K562 (cell line): ENCODE measurements around the gene SERINC5. TPM values are rescaled to one million over a fixed set of nuclear protein-coding genes. Genes with fewer than 3 reads are reported as not detected.

Experiments used
- ATAC-seq: fragments of 200-7000 bp; cut with Tn5 transposase; 3 replicates; pipeline ENCODE4 v1.9.1; 2020; ENCODE audit warnings: moderate library complexity
- BruUV-seq: library from RNA; stranded (reverse); fragments of 400-500 nt; replicated peaks from 2 replicates; lab custom pipeline; 2021; lab: Mats Ljungman, UMichigan
- CTCF ChIA-PET: fragments of 300-600 bp; formaldehyde crosslinking; extraction: SDS; loops from one replicate; lab custom pipeline; 2021; ENCODE audit warnings: low intra/inter-chr PET ratio; lab: Yijun Ruan, JAX
- POLR2A ChIA-PET: fragments of 300-600, 350-650 bp; sonication (Branson Sonifier 250); formaldehyde crosslinking; extraction: SDS; loops from one replicate; lab custom pipeline; 2021; ENCODE audit warnings: antibody characterized with exemption, inconsistent platforms; lab: Yijun Ruan, JAX
- DNase-seq, 4 experiments: peaks; one replicate each; pipeline versions ENCODE4 v3.0.0 to v3.0.0-alpha.2; 2011 to 2018; ENCODE audit warnings: low spot score in 3 of 4, mixed read lengths in 3 of 4; ENCODE audit errors: extremely low read depth in 1 of 4
- FAIRE-seq: peaks from 2 replicates; lab custom pipeline; 2011; peaks lifted over from hg19 to GRCh38; lab: Jason Lieb, UNC
- H2AFZ ChIP-seq: 2 replicates; pipeline ENCODE4 v1.6.0; 2011; ENCODE audit warnings: low read depth, low read length, control low read depth, inconsistent platforms
- H3K27ac ChIP-seq: fragments of 200-600 bp; 3 replicates; pipeline ENCODE4 v1.8.0; 2011; ENCODE audit warnings: low read depth, mild to moderate bottlenecking, control low read depth, inconsistent platforms, low read length, moderate library complexity, mixed read lengths; ENCODE audit errors: extremely low read depth
- H3K27me3 ChIP-seq, 2 experiments: fragments of 300-600 bp in 1 of 2; 2 replicates in 1 of 2; 3 replicates in 1 of 2; pipeline versions ENCODE4 v1.6.0 to v1.8.0; 2011; ENCODE audit warnings: inconsistent platforms in 2 of 2, low read length in 2 of 2, mild to moderate bottlenecking in 1 of 2, mixed read lengths in 1 of 2, moderate library complexity in 1 of 2; ENCODE audit not compliant: control insufficient read depth in 2 of 2, insufficient read depth in 2 of 2
- H3K36me3 ChIP-seq: fragments of 300-600 bp; 3 replicates; pipeline ENCODE4 v1.8.0; 2011; ENCODE audit warnings: mild to moderate bottlenecking, low read length, inconsistent platforms; ENCODE audit not compliant: control insufficient read depth, insufficient read depth
- H3K4me1 ChIP-seq, 2 experiments: fragments of 200-600 bp in 1 of 2; replicated peaks in 1 of 2; 2 replicates in 1 of 2; 3 replicates in 1 of 2; pipeline versions ENCODE4 v1.5.1 to v1.8.0; 2011; ENCODE audit warnings: inconsistent platforms in 2 of 2, low read length in 2 of 2, mild to moderate bottlenecking in 1 of 2, mixed read lengths in 1 of 2, moderate library complexity in 1 of 2; ENCODE audit not compliant: control insufficient read depth in 2 of 2, insufficient read depth in 2 of 2
- H3K4me2 ChIP-seq: 2 replicates; pipeline ENCODE4 v1.6.1; 2011; ENCODE audit warnings: low read length, control low read depth, inconsistent platforms, mixed read lengths; ENCODE audit not compliant: insufficient read depth
- H3K4me3 ChIP-seq: fragments of 200-600 bp; sonication (generic), shearing (Covaris generic); 2 replicates; pipeline ENCODE4 v1.5.1; 2016; ENCODE audit warnings: control low read depth, inconsistent platforms
- H3K79me2 ChIP-seq: fragments of 200-600 bp; 3 replicates; pipeline ENCODE4 v1.8.0; 2011; ENCODE audit warnings: low read length, inconsistent platforms; ENCODE audit not compliant: control insufficient read depth, insufficient read depth
- H3K9ac ChIP-seq, 2 experiments: 2 replicates each; pipeline versions ENCODE4 v1.6.0 to v1.6.1; 2011; ENCODE audit warnings: low read depth in 2 of 2, low read length in 2 of 2, control low read depth in 1 of 2, inconsistent platforms in 1 of 2, mild to moderate bottlenecking in 1 of 2, mixed read lengths in 1 of 2; ENCODE audit not compliant: insufficient read depth in 1 of 2
- H3K9me1 ChIP-seq: one replicate; pipeline ENCODE4 v1.6.0; 2011; ENCODE audit warnings: inconsistent platforms, mild to moderate bottlenecking, low read length, moderate library complexity; ENCODE audit not compliant: control insufficient read depth, insufficient read depth
- H3K9me3 ChIP-seq: replicated peaks from 2 replicates; pipeline ENCODE4 v1.5.1; 2011; ENCODE audit warnings: low read depth, low read length, inconsistent platforms; ENCODE audit not compliant: control insufficient read depth, insufficient read depth
- H4K20me1 ChIP-seq: replicated peaks from 2 replicates; pipeline ENCODE4 v1.6.1; 2011; ENCODE audit warnings: low read length, inconsistent platforms, mixed read lengths; ENCODE audit not compliant: control insufficient read depth, insufficient read depth
- ESRRA ChIP-seq: fragments of 450-650 bp; IDR thresholded peaks from 2 replicates; pipeline ENCODE4 v1.6.1; 2014; ENCODE audit warnings: low read depth, mild to moderate bottlenecking, moderate library complexity, borderline replicate concordance
- KLF10 ChIP-seq: fragments of 250-450 bp; sonication (Bioruptor Pico); IDR thresholded peaks from 2 replicates; pipeline ENCODE4 v1.6.1; 2021; ENCODE audit warnings: matching md5 sums
- SETDB1 ChIP-seq: IDR thresholded peaks from one replicate; pipeline ENCODE4 v1.6.1; 2012; ENCODE audit warnings: low read length, control low read depth, inconsistent platforms
- STAT5B ChIP-seq: fragments of 250-450 bp; sonication (Bioruptor Pico); IDR thresholded peaks from 2 replicates; pipeline ENCODE4 v1.8.0; 2021; ENCODE audit warnings: mild to moderate bottlenecking, inconsistent platforms
- ZNF445 ChIP-seq: fragments of 250-450 bp; sonication (Bioruptor Pico); IDR thresholded peaks from 2 replicates; pipeline ENCODE4 v1.4.0; 2020; ENCODE audit warnings: low read depth, mild to moderate bottlenecking, moderate library complexity
- ZNF583 ChIP-seq: fragments of 250-450 bp; sonication (Bioruptor Pico); IDR thresholded peaks from 2 replicates; pipeline ENCODE4 v1.4.0; 2020
- ZNF780A ChIP-seq: fragments of 250-450 bp; sonication (Bioruptor Pico); IDR thresholded peaks from 2 replicates; pipeline ENCODE4 v1.5.0; 2021; ENCODE audit warnings: mild to moderate bottlenecking
- ZNF79 ChIP-seq: fragments of 250-450 bp; sonication (Bioruptor Pico); IDR thresholded peaks from 2 replicates; pipeline ENCODE4 v1.4.0; 2020; ENCODE audit warnings: low read depth, mild to moderate bottlenecking, moderate library complexity
- WGBS: fragments of 100-300 bp; shearing (Covaris generic); methylation state at CpG from one replicate; pipeline ENCODE4 v1.1.6; 2016; ENCODE audit warnings: low coverage, mixed read lengths; ENCODE audit not compliant: insufficient coverage; ENCODE audit errors: missing lambda C conversion rate; 5-methylcytosine and 5-hydroxymethylcytosine counted together
- in situ Hi-C: fragments of 300-500 bp; cut with MboI; formaldehyde crosslinking; loops from 4 replicates; pipeline ENCODE4 v1.15.0; 2018; ENCODE audit warnings: inconsistent platforms, mixed read lengths
- intact Hi-C: fragments of 100-400 bp; cut with micrococcal nuclease; formaldehyde crosslinking; loops from 2 replicates; pipeline ENCODE4 v1.14.2; 2022
- polyA plus RNA-seq, 8 experiments: library from polyadenylated mRNA; depleted of rRNA in 4 of 8; stranded (reverse) in 5 of 8; unstranded in 3 of 8; fragments of >200 nt; fragmentation: Nextera tagmentation in 2 of 8; fragmentation: Illumina TruSeq in 1 of 8; extraction: Ambion mirVana in 2 of 8; extraction: Trizol in 1 of 8; gene quantifications; 2 replicates each; pipeline versions ENCODE4 v1.2.1 to v1.2.3, GENCODE V29; 2011 to 2014; ENCODE audit warnings: inconsistent platforms in 1 of 8, missing spikeins in 1 of 8
- total RNA-seq, 7 experiments: library from RNA; depleted of rRNA in 6 of 7; stranded (reverse); fragments of >200 nt in 6 of 7; fragmentation: Illumina TruSeq in 2 of 7; extraction: Trizol in 2 of 7; gene quantifications; 2 replicates each; pipeline versions ENCODE4 v1.2.1 to v1.2.3, GENCODE V29; 2011 to 2021; ENCODE audit warnings: low replicate concordance in 1 of 7
- TF ChIP-seq, protein P1 (sequence below): IDR thresholded peaks from 2 replicates; pipeline ENCODE4 v1.6.1; 2011; ENCODE audit warnings: borderline replicate concordance, low read depth, mild to moderate bottlenecking, moderate library complexity, low read length; ENCODE audit not compliant: insufficient read depth, poor library complexity, severe bottlenecking
- TF ChIP-seq, protein P2 (sequence below): fragments of 250-450 bp; sonication (Bioruptor Pico); IDR thresholded peaks from 2 replicates; pipeline ENCODE4 v1.8.0; 2022; ENCODE audit warnings: inconsistent platforms, mild to moderate bottlenecking, moderate library complexity, borderline replicate concordance
- TF ChIP-seq, protein P3 (sequence below): IDR thresholded peaks from 2 replicates; pipeline ENCODE4 v1.6.1; 2012; ENCODE audit warnings: low read depth, low read length, improper control_type of control experiment, borderline replicate concordance

The SERINC5 gene
- total and polyA plus RNA-seq, 9 of the 15 experiments (the other 6 are each of a cell fraction or from before 2014, with no cell fraction given): 1.4 to 7.9 (median 3.7) TPM

DNA sequence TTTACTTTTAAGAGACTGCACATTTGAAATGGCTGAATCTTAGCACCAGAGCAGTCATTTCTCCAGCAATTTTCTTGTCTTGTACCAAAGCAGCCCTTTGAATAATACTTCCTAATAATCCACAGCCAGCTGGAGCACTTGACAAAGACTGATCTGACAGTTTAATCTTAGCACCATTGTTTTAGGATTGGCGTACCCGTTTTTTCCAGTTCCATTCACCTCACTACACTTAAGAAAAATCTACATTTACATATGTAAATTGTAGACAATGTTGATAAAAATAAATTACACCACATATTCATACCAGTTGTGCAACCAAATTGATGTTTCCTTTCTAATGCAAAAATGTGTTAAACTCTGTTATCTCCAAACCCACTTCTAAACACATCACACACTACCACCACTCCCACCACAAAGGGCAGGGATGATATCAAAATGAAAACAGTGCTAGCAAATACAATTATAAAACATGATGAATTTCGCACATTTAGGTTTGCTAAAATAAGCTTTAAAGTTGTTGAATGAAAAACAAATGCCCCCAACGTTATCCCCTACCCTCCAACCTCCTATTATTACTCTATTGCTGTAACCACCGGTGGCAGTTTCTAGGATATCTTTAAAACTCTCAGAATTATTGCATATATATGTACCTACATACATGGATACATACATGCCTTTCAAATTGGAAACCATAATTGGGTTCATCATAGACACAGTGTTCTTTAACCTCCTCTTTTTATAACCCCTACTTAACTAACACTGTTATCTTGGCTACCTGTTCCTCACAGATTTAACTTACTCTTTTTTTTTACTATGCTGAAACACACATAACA is 21.5 kb downstream of the SERINC5 start:
- Histone ChIP-seq H3K4me2 (no peak overlapping the region), H4K20me1 (no peaks in the 10 kb centered on the region), H3K27ac (no peak overlapping the region)
- no peak for FAIRE-seq
- BruUV-seq: no TSS peak
- WGBS: 24% methylated on average over 5 of the region's 5 CpGs
- in situ Hi-C loops: no loop called here
- TF ChIP-seq ESRRA (no peak), STAT5B (no peak), ZNF445 (CRISPR knock-in tag) (no peak), ZNF79 (no peak), KLF10 (CRISPR knock-in tag) (no peak), ZNF780A (CRISPR knock-in tag) (no peak), ZNF583 (CRISPR knock-in tag) (no peak), SETDB1 (no peak)
- TF ChIP-seq, protein P1, sequence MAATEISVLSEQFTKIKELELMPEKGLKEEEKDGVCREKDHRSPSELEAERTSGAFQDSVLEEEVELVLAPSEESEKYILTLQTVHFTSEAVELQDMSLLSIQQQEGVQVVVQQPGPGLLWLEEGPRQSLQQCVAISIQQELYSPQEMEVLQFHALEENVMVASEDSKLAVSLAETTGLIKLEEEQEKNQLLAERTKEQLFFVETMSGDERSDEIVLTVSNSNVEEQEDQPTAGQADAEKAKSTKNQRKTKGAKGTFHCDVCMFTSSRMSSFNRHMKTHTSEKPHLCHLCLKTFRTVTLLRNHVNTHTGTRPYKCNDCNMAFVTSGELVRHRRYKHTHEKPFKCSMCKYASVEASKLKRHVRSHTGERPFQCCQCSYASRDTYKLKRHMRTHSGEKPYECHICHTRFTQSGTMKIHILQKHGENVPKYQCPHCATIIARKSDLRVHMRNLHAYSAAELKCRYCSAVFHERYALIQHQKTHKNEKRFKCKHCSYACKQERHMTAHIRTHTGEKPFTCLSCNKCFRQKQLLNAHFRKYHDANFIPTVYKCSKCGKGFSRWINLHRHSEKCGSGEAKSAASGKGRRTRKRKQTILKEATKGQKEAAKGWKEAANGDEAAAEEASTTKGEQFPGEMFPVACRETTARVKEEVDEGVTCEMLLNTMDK: no peak
- TF ChIP-seq, protein P2, sequence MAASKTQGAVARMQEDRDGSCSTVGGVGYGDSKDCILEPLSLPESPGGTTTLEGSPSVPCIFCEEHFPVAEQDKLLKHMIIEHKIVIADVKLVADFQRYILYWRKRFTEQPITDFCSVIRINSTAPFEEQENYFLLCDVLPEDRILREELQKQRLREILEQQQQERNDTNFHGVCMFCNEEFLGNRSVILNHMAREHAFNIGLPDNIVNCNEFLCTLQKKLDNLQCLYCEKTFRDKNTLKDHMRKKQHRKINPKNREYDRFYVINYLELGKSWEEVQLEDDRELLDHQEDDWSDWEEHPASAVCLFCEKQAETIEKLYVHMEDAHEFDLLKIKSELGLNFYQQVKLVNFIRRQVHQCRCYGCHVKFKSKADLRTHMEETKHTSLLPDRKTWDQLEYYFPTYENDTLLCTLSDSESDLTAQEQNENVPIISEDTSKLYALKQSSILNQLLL: no peak
- TF ChIP-seq, protein P3, sequence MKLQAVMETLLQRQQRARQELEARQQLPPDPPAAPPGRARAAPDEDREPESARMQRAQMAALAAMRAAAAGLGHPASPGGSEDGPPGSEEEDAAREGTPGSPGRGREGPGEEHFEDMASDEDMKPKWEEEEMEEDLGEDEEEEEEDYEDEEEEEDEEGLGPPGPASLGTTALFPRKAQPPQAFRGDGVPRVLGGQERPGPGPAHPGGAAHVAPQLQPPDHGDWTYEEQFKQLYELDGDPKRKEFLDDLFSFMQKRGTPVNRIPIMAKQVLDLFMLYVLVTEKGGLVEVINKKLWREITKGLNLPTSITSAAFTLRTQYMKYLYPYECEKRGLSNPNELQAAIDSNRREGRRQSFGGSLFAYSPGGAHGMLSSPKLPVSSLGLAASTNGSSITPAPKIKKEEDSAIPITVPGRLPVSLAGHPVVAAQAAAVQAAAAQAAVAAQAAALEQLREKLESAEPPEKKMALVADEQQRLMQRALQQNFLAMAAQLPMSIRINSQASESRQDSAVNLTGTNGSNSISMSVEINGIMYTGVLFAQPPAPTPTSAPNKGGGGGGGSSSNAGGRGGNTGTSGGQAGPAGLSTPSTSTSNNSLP: no peak
- TF ChIP-seq, all 486 proteins: peak for 0
- H3K4me3 ChIP-seq: no peak overlapping the region
- ChIA-PET CTCF (no interaction called here), POLR2A (no interaction called here)
- intact Hi-C loops: no loop called here
- H3K4me1 ChIP-seq: peaks cover 0 to 4% of the 10 kb centered on the region in 2 experiments; a peak in 1 of 5 replicates
- H3K79me2 ChIP-seq: no peaks in the 10 kb centered on the region
- no peak for ATAC-seq
- no peaks in the 10 kb centered on the region for H3K9me1 ChIP-seq
- H3K9me3 ChIP-seq: no peaks in the 10 kb centered on the region
- no peaks in the 10 kb centered on the region for H3K27me3 ChIP-seq
- H2AFZ ChIP-seq: no peak overlapping the region
- no peak for DNase-seq
- no peaks in the 10 kb centered on the region for H3K36me3 ChIP-seq
- H3K9ac ChIP-seq: no peak overlapping the region
